Esophagus squamous epithelium (tissue), 5 donors: ENCODE results near the gene CCNL1. TPM values are rescaled to one million over a fixed set of nuclear protein-coding genes. Genes with fewer than 3 reads are reported as not detected.
A peak's percentile ranks its signal among the peaks of the same experiment; 100 is the strongest.

Experiments used
- DNase-seq: peaks from one replicate; lab custom pipeline; 2025; lab: John Stamatoyannopoulos, UW
- H3K27ac ChIP-seq, 4 donors: fragments of 200-600 bp; sonication (generic); one replicate each; pipeline ENCODE4 v1.5.1; 2016 to 2019; ENCODE audit warnings: mild to moderate bottlenecking in 1 of 4
- H3K27me3 ChIP-seq, 4 donors: fragments of 200-600 bp; sonication (generic); 1 replicate in 3 of 4; 2 replicates in 1 of 4; pipeline versions ENCODE4 v1.5.1 to v1.6.0; 2017 to 2021; ENCODE audit warnings: antibody characterized with exemption in 1 of 4
- H3K36me3 ChIP-seq, 3 donors: fragments of 200-600 bp; sonication (generic); one replicate each; pipeline ENCODE4 v1.5.1; 2016 to 2019
- H3K4me1 ChIP-seq, 3 donors: fragments of 200-600 bp; sonication (generic); one replicate each; pipeline ENCODE4 v1.5.1; 2017 to 2019
- H3K4me3 ChIP-seq, 4 donors: fragments of 200-600 bp; sonication (generic); 1 replicate in 3 of 4; 2 replicates in 1 of 4; pipeline ENCODE4 v1.5.1; 2016 to 2019; ENCODE audit warnings: mild to moderate bottlenecking in 2 of 4, moderate library complexity in 1 of 4
- H3K9me3 ChIP-seq, 3 donors: fragments of 200-600 bp; sonication (generic); one replicate each; pipeline ENCODE4 v1.5.1; 2016 to 2019
- POLR2A ChIP-seq, 4 donors: fragments of 450-650 bp; IDR thresholded peaks; one replicate each; pipeline ENCODE4 v1.6.1; 2017; ENCODE audit warnings: antibody characterized with exemption in 4 of 4, mild to moderate bottlenecking in 4 of 4, moderate library complexity in 3 of 4
- WGBS, 2 donors: methylation state at CpG; one replicate each; pipeline ENCODE4 v1.1.5; 2018; 5-methylcytosine and 5-hydroxymethylcytosine counted together
- intact Hi-C: fragments of 100-400 bp; cut with DNase I; formaldehyde crosslinking; loops from one replicate; pipeline ENCODE4 v1.15.0; 2022
- small RNA-seq, 4 donors: library from RNA; depleted of rRNA; stranded (forward); fragments of <200 nt; gene quantifications; one replicate each; pipeline ENCODE3, GENCODE V24; 2016
- total RNA-seq, 4 donors: library from RNA; depleted of rRNA; stranded (reverse); fragments of >200 nt; gene quantifications; one replicate each; pipeline ENCODE4 v1.1.0, GENCODE V29; 2016
- TF ChIP-seq, protein P1 (sequence below), 6 experiments: fragments of 450-650 bp in 4 of 6; fragments of 200-600 bp in 2 of 6; sonication (generic) in 2 of 6; IDR thresholded peaks; one replicate each; pipeline ENCODE4 v1.5.1; 2016 to 2019; ENCODE audit warnings: antibody characterized with exemption in 6 of 6, mild to moderate bottlenecking in 4 of 6, moderate library complexity in 4 of 6
- donor health status: DM: yes; HTN: yes; CAD: no.

CCNL1 gene
- total RNA-seq, 4 donors from 2014 or later = 51.0 to 185 (median 121) TPM

GRCh38 chr3:157098823-157099185 is 61.1 kb downstream of the CCNL1 start:
- Histone ChIP-seq H3K4me3 (no peak overlapping the region), H3K36me3 (no peaks in the 10 kb centered on the region), H3K27ac (peak overlapping the region; percentile 28 to 76 (median 53)), H3K9me3 (no peaks in the 10 kb centered on the region), H3K27me3 (no peaks in the 10 kb centered on the region), H3K4me1 (peaks cover 3 to 41% (median 25%) of the 10 kb centered on the region in 3 donors)
- no peak for DNase-seq
- TF ChIP-seq, protein P1, sequence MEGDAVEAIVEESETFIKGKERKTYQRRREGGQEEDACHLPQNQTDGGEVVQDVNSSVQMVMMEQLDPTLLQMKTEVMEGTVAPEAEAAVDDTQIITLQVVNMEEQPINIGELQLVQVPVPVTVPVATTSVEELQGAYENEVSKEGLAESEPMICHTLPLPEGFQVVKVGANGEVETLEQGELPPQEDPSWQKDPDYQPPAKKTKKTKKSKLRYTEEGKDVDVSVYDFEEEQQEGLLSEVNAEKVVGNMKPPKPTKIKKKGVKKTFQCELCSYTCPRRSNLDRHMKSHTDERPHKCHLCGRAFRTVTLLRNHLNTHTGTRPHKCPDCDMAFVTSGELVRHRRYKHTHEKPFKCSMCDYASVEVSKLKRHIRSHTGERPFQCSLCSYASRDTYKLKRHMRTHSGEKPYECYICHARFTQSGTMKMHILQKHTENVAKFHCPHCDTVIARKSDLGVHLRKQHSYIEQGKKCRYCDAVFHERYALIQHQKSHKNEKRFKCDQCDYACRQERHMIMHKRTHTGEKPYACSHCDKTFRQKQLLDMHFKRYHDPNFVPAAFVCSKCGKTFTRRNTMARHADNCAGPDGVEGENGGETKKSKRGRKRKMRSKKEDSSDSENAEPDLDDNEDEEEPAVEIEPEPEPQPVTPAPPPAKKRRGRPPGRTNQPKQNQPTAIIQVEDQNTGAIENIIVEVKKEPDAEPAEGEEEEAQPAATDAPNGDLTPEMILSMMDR (IDR thresholded peaks at IDR 0.05) = no peak
- TF ChIP-seq POLR2A (IDR thresholded peaks at IDR 0.05) = no peak
- WGBS, 2 donors = 58 to 66% methylated on average over 3 of the region's 3 CpGs
- intact Hi-C loops = no loop called here

GRCh38 chr3:157098121-157098822 is 61.7 kb downstream of the CCNL1 start:
- DNase-seq = no peak
- H3K27ac ChIP-seq = peak overlapping the region in 3 of 4 donors; percentile 28 to 76 (median 46)
- H3K27me3 ChIP-seq = no peaks in the 10 kb centered on the region
- peaks cover 0 to 36% (median 20%) of the 10 kb centered on the region in 3 donors for H3K4me1 ChIP-seq
- TF ChIP-seq POLR2A (IDR thresholded peaks at IDR 0.05) = no peak
- TF ChIP-seq, protein P1 (IDR thresholded peaks at IDR 0.05) = no peak
- intact Hi-C loops = no loop called here
- H3K4me3 ChIP-seq = no peak overlapping the region
- no peaks in the 10 kb centered on the region for H3K36me3 ChIP-seq
- WGBS, 2 donors = 51 to 58% methylated on average over 3 of the region's 3 CpGs
- no peaks in the 10 kb centered on the region for H3K9me3 ChIP-seq

Small RNA genes lying within 50 kb of the gene (small RNA-seq; reads per million reads assigned to genes)
- gene RF00019 (0 reads per million in 4 donors), gene RNA5SP146 (0 reads per million in 4 donors)
